GM19438 (cell line): ENCODE results near the gene CFAP251.
"Not testable (repeated sequence)": the region's sequence is repeated elsewhere in the genome, so short reads cannot be mapped to it uniquely, and the experiment has no call there.

Source experiments
- ATAC-seq: cut with Tn5 transposase; IDR thresholded peaks from one replicate; pipeline ENCODE4 v1.9.1; 2021; ENCODE audit warnings: low read depth; ENCODE audit not compliant: unreplicated experiment

Gene CFAP251

DNA sequence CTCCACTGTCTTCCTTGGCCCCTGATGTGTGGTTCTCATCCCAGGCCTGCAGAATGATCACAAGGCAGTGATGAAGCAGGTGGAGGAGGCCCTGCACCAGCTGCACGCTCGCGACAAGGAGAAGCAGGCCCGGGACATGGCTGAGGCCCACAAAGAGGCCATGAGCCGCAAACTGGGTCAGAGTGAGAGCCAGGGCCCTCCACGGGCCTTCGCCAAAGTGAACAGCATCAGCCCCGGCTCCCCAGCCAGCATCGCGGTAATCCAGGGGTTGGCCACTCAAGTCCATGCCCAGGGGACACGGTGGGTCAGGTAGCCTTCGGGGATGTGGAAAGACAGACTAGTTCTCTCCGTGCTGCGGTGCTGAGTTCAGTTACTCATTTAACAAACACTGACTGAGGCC, 18.8 kb upstream of the CFAP251 start:
- ATAC-seq, result no peak

- no peak for ATAC-seq
These were observed 15.2 kb upstream of the CFAP251 start for GRCh38 chr12:121903202-121903601.

DNA sequence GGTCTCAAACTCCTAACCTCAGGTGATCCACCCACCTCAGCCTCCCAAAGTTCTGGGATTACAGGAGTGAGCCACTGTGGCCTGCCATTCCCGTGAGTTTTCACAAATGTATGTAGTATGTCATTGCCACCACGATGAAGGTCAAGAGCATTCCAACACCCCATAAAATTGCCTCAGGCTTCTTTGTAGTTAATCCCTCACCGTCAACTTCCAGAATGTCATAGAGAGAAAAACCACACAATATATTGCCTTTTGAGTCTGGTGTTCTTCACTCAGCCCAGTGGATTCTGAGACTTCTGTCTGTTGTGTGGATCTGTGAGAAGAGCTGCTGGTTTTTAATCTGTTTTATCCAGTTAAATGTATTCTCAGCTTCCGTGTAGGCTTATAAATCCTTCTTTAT, 12.6 kb upstream of the CFAP251 start:
- no peak for ATAC-seq

- no peak for ATAC-seq
These were observed 9.7 kb upstream of the CFAP251 start for GRCh38 chr12:121908702-121909101.

DNA sequence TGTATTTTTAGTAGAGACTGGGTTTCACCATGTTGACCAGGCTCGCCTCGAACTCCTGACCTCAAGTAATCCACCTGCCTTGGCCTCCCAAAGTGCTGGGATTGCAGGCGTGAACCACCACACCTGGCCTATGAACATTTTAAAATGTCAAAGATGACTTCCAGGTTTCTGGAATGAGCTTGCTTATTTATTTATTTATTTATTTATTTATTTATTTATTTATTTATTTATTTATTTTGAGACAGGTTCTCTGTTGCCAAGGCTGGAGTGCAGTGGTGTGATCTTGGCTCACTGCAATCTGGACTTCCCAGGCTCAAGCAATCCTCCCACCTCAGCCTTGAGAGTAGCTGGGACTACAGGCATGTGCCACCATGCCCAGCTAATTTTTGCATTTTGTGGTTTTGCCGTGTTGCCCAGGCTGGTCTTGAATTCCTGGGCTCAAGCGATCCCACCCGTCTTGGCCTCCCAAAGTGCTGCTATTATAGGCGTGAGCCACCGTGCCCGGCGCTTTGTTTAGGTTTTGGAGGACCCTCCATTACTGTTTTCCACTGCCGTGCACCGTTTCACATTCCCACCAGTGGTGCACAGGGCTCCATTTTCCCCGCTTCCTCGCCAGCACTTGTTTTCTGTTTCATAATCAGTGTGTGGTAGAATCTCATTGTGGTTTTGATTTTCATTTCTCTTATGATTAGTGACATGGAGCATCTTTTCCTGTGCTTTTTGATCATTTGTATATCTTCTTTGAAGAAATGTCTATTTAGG, 6.4 kb upstream of the CFAP251 start:
- ATAC-seq, result no peak

- ATAC-seq, result no peak
These were observed 2.5 kb upstream of the CFAP251 start for GRCh38 chr12:121915841-121916321.

GRCh38 chr12:121916719-121917118, 1.7 kb upstream of the CFAP251 start:
- ATAC-seq, result no peak

DNA sequence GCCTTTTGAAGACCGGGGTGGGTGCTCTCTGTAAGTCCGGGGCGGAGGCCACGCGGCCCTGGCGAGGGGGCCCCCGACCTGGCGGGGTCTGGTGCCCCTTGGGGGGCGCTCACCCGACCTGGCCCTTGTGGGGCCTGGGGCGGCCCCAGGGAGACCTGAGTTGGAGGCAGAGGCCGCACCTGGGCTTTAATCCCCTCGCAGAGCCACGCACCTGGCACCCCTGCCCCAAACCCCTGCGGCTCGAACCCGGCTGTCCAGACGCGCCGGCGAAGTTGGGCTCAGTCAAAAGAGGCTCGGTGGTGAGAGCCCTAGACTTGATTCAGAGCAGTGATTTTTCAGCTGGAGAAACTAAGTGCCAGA, 267 bp downstream of the CFAP251 start:
- peak; percentile 43 for ATAC-seq

DNA sequence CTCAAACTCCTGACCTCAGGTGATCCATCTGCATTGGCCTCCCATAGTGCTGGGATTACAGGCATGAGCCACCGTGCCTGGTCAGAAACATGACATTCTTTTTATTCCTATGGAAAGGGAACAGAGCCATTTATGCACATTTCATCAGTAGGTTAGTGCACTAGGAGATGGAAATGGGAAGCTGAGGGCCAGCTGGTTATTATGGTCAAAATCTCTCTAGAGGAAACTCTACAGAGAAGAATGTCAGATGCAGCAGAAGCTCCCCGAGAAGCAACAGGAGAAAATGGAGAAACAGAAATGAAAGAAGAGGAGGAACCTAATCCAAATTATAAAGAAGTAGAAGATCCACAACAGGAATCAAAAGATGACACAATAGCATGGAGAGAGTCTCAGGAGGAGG, 2.7 kb downstream of the CFAP251 start:
- ATAC-seq, result no peak

DNA sequence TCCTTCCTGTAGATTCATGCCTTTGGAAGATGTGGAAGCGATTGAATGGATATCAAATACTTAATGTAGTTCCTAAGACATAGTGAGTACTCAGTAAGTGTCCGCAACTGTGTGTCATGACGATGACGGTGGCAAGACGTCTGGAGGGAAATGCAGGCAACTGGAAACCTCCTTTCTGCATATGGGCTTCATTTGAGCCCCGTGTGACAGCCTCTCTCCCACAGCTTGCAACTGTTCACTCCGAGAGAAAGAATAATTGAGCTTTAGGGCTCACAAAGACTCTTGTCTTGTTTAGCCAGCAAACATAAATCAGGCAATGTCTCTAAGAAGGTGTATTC, 6.9 kb downstream of the CFAP251 start:
- ATAC-seq, result no peak

DNA sequence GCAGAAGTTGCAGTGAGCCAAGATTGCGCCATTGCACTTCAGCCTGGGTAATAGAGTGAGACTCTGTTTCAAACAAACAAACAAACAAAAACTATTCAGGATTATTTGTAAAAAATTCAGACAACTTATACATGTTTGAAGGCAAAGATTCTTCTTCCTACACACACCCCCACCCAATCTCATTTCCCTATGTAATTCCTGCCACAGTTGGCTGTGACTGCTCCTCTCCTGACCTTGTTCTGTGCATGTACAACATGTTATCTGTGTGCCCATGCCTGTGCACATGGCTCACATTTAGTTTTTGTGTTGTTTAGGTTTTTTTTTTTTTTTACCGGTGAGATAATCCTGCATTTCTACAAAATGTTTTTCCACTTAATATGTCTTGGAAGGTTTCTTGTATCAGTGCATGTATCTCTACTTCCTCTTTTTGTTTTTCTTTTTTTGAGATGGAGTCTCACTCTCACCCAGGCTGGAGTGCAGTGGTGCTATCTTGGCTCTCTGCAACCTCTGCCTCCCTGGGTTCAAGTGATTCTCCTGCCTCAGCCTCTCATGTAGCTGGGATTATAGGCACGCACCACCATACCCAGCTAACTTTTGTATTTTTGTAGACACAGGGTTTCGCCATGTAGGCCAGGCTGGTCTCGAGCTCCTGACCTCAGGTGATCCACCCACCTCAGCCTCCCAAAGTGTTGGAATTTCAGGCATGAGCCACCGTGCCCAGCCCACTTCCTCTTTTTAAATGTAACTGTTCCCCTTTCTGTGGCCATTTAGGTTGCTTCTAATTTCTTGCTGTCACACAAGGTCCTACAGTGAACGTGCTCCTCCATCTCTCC, 8.7 kb downstream of the CFAP251 start:
- ATAC-seq, result peak; percentile 72

GRCh38 chr12:121927813-121928212, 9.4 kb downstream of the CFAP251 start:
- ATAC-seq, result peak; percentile 13

- ATAC-seq, result not testable (repeated sequence)
These were observed 11.2 kb downstream of the CFAP251 start for GRCh38 chr12:121929545-121929944.

GRCh38 chr12:121930862-121931261, 12.5 kb downstream of the CFAP251 start:
- ATAC-seq, result no peak

DNA sequence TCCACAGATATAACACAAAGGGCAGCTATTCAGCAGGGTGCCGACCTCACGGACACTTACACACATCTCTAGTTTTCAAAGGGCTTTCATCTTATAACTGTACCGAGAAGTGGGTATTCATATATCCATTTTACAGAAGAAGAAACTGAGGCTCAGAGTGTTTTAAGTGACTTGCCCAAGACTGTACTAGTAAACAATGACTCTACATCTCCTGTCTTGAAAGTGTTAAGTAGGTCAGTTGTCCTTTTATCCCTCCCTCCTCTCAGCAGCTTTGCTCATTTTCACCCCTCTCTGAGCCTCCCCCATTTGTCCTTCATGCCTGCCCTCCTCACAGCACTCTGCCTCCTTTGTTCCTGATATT, 13.8 kb downstream of the CFAP251 start:
- ATAC-seq, result no peak

- ATAC-seq, result no peak
These were observed 14.6 kb downstream of the CFAP251 start for GRCh38 chr12:121932914-121933521.

- no peak for ATAC-seq
These were observed 15.3 kb downstream of the CFAP251 start for GRCh38 chr12:121933522-121934308.

DNA sequence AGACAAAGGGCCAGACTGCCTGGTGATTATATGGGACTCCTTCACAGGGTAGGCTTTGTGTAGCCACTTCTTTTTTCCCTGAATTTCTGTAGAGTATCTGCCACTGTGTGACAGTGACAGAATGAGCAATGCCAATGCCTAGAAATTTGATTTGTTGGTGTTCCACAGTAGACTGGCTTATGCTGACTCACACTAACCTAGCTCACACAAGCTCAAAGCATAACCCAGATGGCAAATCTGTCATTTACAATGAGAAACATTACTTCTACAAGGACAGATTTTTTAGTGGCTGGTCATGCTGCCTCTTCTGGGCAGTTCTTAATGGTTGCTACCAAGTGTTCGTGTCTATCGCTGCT, 15.9 kb downstream of the CFAP251 start:
- no peak for ATAC-seq

- ATAC-seq, result no peak
These were observed 19.3 kb downstream of the CFAP251 start for GRCh38 chr12:121937654-121938053.

GRCh38 chr12:121939186-121939585, 20.8 kb downstream of the CFAP251 start:
- ATAC-seq, result no peak
